ENCODE data around the gene FUOM.
A peak's percentile ranks its signal among the peaks of the same experiment; 100 is the strongest.

Gene FUOM

DNA sequence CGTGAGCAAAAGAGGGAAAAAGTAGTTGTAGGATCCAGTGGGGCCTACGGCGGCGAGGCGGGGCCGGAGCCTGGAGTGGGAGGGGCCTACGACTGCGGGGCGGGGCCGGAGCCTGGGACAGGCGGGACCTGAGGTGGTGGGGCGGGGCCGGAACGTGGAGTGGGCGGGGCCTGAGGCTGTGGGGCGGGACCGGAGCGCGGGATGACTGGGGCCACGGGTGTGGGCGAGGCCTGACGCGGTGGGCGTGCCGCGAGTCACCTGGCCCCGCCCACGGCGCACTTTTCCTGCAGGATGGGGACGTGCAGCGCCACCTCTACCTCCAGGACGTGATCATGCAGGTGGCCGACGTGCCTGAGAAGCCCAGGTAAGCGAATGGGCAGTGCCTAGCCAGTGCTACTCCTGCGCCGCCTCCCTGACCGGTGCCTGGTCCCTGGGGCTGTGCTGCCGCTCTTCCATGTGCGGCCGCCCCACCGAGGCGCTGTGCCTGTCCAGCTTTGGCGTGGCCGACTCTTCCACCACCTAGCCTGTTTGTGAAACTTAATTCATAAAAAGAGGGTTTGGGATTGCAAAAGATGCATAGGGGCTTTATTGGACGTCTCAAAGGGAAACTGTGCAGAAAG, 48.6 kb downstream of the FUOM start:
- peak; percentile 91 for DNase-seq

DNA sequence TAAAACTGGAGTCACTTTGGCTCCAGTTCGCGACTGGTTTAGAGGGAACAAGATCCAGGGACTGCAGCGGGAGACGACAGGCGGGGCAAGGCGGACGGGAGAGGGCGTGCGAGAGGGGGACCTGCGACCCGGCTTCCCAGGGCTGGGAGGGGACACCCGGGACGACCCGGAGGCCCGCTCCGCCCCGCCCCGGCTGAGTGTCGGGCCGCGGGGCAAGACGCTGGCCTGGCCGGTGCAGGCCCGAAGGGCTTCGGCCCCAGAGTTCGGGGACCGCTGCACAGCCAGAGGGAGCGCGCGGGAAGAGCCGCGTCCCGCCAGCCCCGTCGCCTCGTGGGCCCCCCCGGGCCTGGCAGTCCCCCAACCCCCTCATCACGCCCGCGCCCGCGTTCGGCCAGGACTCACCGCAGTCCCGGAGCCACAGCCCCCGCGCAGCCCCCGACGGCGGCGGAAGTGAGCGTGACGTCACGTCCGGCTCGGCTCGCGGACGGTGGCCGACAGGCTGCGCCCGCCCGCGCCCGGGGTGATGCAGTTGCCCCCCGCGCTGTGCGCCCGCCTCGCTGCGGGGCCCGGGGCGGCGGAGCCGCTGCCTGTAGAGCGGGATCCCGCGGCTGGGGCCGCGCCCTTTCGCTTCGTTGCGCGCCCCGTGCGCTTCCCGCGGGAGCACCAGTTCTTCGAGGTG, 49.3 kb downstream of the FUOM start, which contains the start of the genes TUBGCP2 and ZNF511:
Gene TUBGCP2, minus strand, starts transcription at position 452 of the 679 bp plus-strand sequence. CDS start 5,931 bp downstream, outside the sequence.
Gene ZNF511, plus strand, starts transcription at position 494 of the 679 bp plus-strand sequence. Its CDS starts 30 bp downstream, at position 524.
- peak; percentile 86 for DNase-seq

DNA sequence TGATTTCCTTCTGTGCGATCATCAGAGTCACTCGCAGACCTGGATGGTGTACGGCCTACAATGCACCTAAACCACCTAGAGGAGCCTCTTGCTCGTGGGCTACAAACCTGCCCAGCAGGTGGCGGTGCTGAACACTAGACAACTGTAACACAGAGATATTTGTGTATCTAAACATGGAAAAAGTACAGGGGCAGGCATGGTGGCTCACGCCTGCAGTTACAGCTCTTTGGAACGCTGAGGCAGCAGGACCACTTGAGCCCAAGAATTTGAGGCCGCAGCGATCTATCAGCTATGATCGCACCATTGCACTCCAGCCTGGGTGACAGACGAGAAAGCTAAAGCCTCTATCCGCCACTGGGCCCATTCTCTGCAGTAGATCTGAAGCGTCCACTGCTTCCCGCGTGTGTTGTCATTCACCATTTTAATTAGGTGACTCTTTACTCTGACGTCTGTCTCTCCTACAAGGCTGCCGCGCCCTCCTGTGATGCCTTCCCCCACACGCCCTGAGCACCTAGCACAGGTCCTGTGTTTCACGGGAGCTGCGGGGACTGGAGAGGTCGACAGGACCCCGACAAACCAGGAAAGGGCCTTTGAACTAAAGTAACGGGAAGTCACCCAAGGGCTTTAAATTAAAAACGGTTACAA, 49.9 kb downstream of the FUOM start:
- DNase-seq: peak; percentile 85

DNA sequence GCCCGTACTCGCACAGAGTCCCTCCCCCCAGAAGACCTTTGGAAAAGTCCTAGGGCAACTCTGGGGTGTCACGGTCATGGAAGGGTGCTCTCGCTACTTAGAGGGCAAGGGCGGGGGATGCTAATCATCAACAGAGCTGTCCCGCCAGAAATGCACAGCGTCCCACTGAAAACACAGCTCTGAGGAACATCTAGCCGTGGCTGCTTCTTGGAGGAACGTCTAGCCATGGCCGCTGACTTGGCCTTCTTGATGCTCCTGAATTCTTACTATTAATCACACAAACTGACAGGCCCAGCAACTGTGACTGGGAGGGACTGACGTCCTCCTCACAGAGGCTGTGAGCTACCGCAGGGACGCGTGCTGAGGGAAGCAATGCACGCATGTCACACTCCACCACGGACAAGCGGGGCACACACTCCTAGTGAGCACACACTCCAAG, 50.9 kb downstream of the FUOM start:
- no peak for DNase-seq

DNA sequence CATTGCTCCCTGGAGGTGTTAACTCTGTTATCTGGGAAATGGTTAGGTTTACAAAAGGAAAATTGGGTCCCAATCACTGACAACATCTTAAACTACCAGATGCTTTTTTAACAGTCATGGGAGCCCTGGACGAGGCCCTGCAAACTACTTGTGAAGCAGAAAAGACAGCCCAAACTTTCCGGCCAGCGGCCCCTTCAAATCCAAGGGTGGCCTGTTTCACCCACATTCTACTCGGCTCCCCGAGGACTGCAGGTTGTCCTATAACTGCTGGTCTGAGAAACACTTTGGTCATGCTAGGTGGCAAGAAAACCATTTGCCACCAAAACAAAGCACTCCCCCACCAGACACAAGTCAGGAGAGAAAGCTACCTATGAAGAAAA, 51.7 kb downstream of the FUOM start:
- DNase-seq: no peak
